HepG2 (cell line): Measurements from ENCODE around the gene GBP7.

Source experiments
- KAT8 ChIP-seq: IDR thresholded peaks from 2 replicates; pipeline ENCODE4 v1.6.1; 2016; ENCODE audit warnings: missing genetic modification reagents, missing compliant biosample characterization
- KDM1A ChIP-seq: IDR thresholded peaks from 2 replicates; pipeline ENCODE4 v1.6.1; 2016; ENCODE audit warnings: missing compliant biosample characterization
- KDM6A ChIP-seq: IDR thresholded peaks from 2 replicates; pipeline ENCODE4 v1.6.1; 2016; ENCODE audit warnings: low read depth
- POLR2AphosphoS2 ChIP-seq: IDR thresholded peaks from 2 replicates; pipeline ENCODE4 v1.6.1; 2011; ENCODE audit warnings: low read depth, low read length, improper control_type of control experiment
- REXO4 ChIP-seq: sonication (generic); formaldehyde crosslinking; IDR thresholded peaks from 2 replicates; pipeline ENCODE4 v1.8.0; 2022; ENCODE audit warnings: missing genetic modification reagents, mild to moderate bottlenecking, borderline replicate concordance
- TAF1 ChIP-seq: sonication (generic); formaldehyde crosslinking; IDR thresholded peaks from 2 replicates; pipeline ENCODE4 v1.4.0; 2020; ENCODE audit warnings: missing genetic modification reagents
- ZNF138 ChIP-seq: sonication (generic); formaldehyde crosslinking; IDR thresholded peaks from 2 replicates; pipeline ENCODE4 v1.5.0; 2020; ENCODE audit warnings: mild to moderate bottlenecking, low read depth, missing genetic modification reagents
- ZNF292 ChIP-seq: sonication (generic); formaldehyde crosslinking; IDR thresholded peaks from 2 replicates; pipeline ENCODE4 v1.8.1; 2022; ENCODE audit warnings: mild to moderate bottlenecking, low read depth, missing genetic modification reagents, borderline replicate concordance
- ZNF670 ChIP-seq: sonication (generic); formaldehyde crosslinking; IDR thresholded peaks from 2 replicates; pipeline ENCODE4 v1.8.0; 2022; ENCODE audit warnings: mild to moderate bottlenecking, missing genetic modification reagents, borderline replicate concordance
- TF ChIP-seq, protein P1 (sequence below): sonication (generic); formaldehyde crosslinking; IDR thresholded peaks from 2 replicates; pipeline ENCODE4 v1.5.0; 2020; ENCODE audit warnings: mild to moderate bottlenecking, missing genetic modification reagents, moderate library complexity
- TF ChIP-seq, protein P2 (sequence below): sonication (generic); formaldehyde crosslinking; IDR thresholded peaks from 2 replicates; pipeline ENCODE4 v1.5.1; 2020; ENCODE audit warnings: mild to moderate bottlenecking, missing genetic modification reagents, borderline replicate concordance
- TF ChIP-seq, protein P3 (sequence below): sonication (generic); formaldehyde crosslinking; IDR thresholded peaks from 2 replicates; pipeline ENCODE4 v1.9.0; 2021; ENCODE audit warnings: missing genetic modification reagents, borderline replicate concordance
- TF ChIP-seq, protein P4 (sequence below), 2 experiments: sonication (generic) in 1 of 2; formaldehyde crosslinking in 1 of 2; IDR thresholded peaks; 2 replicates each; pipeline versions ENCODE4 v1.5.1 to v1.6.1; 2011 to 2020; ENCODE audit warnings: borderline replicate concordance in 1 of 2, low read depth in 1 of 2, low read length in 1 of 2, mild to moderate bottlenecking in 1 of 2, missing genetic modification reagents in 1 of 2, moderate library complexity in 1 of 2
- TF ChIP-seq, protein P5 (sequence below): fragments of 450-650 bp; IDR thresholded peaks from 2 replicates; pipeline ENCODE4 v1.6.1; 2016

DNA sequence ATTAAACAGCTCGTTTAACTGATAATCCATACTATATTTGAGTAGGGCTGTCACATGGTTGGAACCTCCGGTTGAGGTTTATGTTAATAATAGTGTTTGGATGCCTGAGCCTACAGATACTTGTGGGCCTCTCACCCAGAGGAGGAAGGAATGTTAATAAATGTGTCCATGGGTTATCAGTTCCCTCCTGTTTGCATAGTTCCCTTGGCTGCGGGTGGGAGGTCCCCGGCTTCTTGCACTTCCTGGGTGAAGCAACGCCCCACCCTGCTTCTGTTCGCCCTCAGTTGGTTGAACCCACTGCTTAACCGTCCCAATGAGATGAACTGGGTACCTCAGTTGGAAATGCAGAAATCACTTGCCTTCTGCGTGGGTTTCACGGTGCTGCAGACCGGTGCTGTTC is 87.2 kb downstream of the GBP7 start:
- TF ChIP-seq ZNF292 (CRISPR knock-in tag) (no peak), POLR2AphosphoS2 (no peak), TAF1 (no peak), ZNF670 (no peak), KDM1A (CRISPR knock-in tag) (no peak), REXO4 (CRISPR knock-in tag) (no peak), KAT8 (CRISPR knock-in tag) (no peak), KDM6A (CRISPR knock-in tag) (no peak), ZNF138 (CRISPR knock-in tag) (no peak)
- TF ChIP-seq, protein P1, sequence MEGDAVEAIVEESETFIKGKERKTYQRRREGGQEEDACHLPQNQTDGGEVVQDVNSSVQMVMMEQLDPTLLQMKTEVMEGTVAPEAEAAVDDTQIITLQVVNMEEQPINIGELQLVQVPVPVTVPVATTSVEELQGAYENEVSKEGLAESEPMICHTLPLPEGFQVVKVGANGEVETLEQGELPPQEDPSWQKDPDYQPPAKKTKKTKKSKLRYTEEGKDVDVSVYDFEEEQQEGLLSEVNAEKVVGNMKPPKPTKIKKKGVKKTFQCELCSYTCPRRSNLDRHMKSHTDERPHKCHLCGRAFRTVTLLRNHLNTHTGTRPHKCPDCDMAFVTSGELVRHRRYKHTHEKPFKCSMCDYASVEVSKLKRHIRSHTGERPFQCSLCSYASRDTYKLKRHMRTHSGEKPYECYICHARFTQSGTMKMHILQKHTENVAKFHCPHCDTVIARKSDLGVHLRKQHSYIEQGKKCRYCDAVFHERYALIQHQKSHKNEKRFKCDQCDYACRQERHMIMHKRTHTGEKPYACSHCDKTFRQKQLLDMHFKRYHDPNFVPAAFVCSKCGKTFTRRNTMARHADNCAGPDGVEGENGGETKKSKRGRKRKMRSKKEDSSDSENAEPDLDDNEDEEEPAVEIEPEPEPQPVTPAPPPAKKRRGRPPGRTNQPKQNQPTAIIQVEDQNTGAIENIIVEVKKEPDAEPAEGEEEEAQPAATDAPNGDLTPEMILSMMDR (CRISPR knock-in tag) = no peak
- TF ChIP-seq, protein P2, sequence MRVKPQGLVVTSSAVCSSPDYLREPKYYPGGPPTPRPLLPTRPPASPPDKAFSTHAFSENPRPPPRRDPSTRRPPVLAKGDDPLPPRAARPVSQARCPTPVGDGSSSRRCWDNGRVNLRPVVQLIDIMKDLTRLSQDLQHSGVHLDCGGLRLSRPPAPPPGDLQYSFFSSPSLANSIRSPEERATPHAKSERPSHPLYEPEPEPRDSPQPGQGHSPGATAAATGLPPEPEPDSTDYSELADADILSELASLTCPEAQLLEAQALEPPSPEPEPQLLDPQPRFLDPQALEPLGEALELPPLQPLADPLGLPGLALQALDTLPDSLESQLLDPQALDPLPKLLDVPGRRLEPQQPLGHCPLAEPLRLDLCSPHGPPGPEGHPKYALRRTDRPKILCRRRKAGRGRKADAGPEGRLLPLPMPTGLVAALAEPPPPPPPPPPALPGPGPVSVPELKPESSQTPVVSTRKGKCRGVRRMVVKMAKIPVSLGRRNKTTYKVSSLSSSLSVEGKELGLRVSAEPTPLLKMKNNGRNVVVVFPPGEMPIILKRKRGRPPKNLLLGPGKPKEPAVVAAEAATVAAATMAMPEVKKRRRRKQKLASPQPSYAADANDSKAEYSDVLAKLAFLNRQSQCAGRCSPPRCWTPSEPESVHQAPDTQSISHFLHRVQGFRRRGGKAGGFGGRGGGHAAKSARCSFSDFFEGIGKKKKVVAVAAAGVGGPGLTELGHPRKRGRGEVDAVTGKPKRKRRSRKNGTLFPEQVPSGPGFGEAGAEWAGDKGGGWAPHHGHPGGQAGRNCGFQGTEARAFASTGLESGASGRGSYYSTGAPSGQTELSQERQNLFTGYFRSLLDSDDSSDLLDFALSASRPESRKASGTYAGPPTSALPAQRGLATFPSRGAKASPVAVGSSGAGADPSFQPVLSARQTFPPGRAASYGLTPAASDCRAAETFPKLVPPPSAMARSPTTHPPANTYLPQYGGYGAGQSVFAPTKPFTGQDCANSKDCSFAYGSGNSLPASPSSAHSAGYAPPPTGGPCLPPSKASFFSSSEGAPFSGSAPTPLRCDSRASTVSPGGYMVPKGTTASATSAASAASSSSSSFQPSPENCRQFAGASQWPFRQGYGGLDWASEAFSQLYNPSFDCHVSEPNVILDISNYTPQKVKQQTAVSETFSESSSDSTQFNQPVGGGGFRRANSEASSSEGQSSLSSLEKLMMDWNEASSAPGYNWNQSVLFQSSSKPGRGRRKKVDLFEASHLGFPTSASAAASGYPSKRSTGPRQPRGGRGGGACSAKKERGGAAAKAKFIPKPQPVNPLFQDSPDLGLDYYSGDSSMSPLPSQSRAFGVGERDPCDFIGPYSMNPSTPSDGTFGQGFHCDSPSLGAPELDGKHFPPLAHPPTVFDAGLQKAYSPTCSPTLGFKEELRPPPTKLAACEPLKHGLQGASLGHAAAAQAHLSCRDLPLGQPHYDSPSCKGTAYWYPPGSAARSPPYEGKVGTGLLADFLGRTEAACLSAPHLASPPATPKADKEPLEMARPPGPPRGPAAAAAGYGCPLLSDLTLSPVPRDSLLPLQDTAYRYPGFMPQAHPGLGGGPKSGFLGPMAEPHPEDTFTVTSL = no peak
- TF ChIP-seq, protein P3, sequence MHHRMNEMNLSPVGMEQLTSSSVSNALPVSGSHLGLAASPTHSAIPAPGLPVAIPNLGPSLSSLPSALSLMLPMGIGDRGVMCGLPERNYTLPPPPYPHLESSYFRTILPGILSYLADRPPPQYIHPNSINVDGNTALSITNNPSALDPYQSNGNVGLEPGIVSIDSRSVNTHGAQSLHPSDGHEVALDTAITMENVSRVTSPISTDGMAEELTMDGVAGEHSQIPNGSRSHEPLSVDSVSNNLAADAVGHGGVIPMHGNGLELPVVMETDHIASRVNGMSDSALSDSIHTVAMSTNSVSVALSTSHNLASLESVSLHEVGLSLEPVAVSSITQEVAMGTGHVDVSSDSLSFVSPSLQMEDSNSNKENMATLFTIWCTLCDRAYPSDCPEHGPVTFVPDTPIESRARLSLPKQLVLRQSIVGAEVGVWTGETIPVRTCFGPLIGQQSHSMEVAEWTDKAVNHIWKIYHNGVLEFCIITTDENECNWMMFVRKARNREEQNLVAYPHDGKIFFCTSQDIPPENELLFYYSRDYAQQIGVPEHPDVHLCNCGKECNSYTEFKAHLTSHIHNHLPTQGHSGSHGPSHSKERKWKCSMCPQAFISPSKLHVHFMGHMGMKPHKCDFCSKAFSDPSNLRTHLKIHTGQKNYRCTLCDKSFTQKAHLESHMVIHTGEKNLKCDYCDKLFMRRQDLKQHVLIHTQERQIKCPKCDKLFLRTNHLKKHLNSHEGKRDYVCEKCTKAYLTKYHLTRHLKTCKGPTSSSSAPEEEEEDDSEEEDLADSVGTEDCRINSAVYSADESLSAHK (CRISPR knock-in tag) = no peak
- TF ChIP-seq, protein P4, sequence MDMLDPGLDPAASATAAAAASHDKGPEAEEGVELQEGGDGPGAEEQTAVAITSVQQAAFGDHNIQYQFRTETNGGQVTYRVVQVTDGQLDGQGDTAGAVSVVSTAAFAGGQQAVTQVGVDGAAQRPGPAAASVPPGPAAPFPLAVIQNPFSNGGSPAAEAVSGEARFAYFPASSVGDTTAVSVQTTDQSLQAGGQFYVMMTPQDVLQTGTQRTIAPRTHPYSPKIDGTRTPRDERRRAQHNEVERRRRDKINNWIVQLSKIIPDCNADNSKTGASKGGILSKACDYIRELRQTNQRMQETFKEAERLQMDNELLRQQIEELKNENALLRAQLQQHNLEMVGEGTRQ (IDR thresholded peaks at IDR 0.05; ENCODE audit: low read depth, low read length) = no peak
- TF ChIP-seq, protein P4 (CRISPR knock-in tag; IDR thresholded peaks at IDR 0.05; ENCODE audit: borderline replicate concordance) = no peak
- TF ChIP-seq, protein P5, sequence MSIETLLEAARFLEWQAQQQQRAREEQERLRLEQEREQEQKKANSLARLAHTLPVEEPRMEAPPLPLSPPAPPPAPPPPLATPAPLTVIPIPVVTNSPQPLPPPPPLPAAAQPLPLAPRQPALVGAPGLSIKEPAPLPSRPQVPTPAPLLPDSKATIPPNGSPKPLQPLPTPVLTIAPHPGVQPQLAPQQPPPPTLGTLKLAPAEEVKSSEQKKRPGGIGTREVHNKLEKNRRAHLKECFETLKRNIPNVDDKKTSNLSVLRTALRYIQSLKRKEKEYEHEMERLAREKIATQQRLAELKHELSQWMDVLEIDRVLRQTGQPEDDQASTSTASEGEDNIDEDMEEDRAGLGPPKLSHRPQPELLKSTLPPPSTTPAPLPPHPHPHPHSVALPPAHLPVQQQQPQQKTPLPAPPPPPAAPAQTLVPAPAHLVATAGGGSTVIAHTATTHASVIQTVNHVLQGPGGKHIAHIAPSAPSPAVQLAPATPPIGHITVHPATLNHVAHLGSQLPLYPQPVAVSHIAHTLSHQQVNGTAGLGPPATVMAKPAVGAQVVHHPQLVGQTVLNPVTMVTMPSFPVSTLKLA = no peak
